HepG2 (cell line): ENCODE results near the gene GRB2. TPM values are rescaled to one million over a fixed set of nuclear protein-coding genes. Genes with fewer than 3 reads are reported as not detected.

Experiments
- ATF1 ChIP-seq: IDR thresholded peaks from 2 replicates; pipeline ENCODE4 v1.6.1; 2016; ENCODE audit warnings: mild to moderate bottlenecking, control low read depth
- ATF7 ChIP-seq, 2 experiments: fragments of 450-650 bp in 1 of 2; sonication (generic) in 1 of 2; formaldehyde crosslinking in 1 of 2; IDR thresholded peaks; 2 replicates each; pipeline versions ENCODE4 v1.4.0 to v1.6.1; 2016 to 2020; ENCODE audit warnings: antibody characterized with exemption in 1 of 2, mild to moderate bottlenecking in 1 of 2, missing genetic modification reagents in 1 of 2
- GFI1 ChIP-seq: sonication (generic); formaldehyde crosslinking; IDR thresholded peaks from 2 replicates; pipeline ENCODE4 v1.5.0; 2020; ENCODE audit warnings: missing genetic modification reagents, mild to moderate bottlenecking, borderline replicate concordance
- KMT2A ChIP-seq: sonication (generic); formaldehyde crosslinking; IDR thresholded peaks from 2 replicates; pipeline ENCODE4 v1.4.0; 2020; ENCODE audit warnings: missing genetic modification reagents
- NFE2 ChIP-seq: sonication (generic); formaldehyde crosslinking; IDR thresholded peaks from 2 replicates; pipeline ENCODE4 v1.4.0; 2020; ENCODE audit warnings: missing genetic modification reagents
- NFYB ChIP-seq: sonication (generic); formaldehyde crosslinking; IDR thresholded peaks from 2 replicates; pipeline ENCODE4 v1.4.0; 2020; ENCODE audit warnings: missing genetic modification reagents
- RCOR2 ChIP-seq: IDR thresholded peaks from 2 replicates; pipeline ENCODE4 v1.6.1; 2016; ENCODE audit warnings: missing biosample characterization, missing genetic modification reagents
- SIN3B ChIP-seq: fragments of 150-350 bp; IDR thresholded peaks from 2 replicates; pipeline ENCODE4 v1.6.1; 2014; ENCODE audit warnings: low read length
- SMC3 ChIP-seq: IDR thresholded peaks from 2 replicates; pipeline ENCODE4 v1.6.1; 2011; ENCODE audit warnings: low read length, improper control_type of control experiment
- SP2 ChIP-seq: sonication (generic); formaldehyde crosslinking; IDR thresholded peaks from 2 replicates; pipeline ENCODE4 v1.5.1; 2020; ENCODE audit warnings: mild to moderate bottlenecking, missing genetic modification reagents
- ZFP36L2 ChIP-seq: sonication (generic); formaldehyde crosslinking; IDR thresholded peaks from 2 replicates; pipeline ENCODE4 v1.4.0; 2020; ENCODE audit warnings: missing genetic modification reagents
- ZNF556 ChIP-seq: sonication (generic); formaldehyde crosslinking; IDR thresholded peaks from 2 replicates; pipeline ENCODE4 v1.4.0; 2020; ENCODE audit warnings: mild to moderate bottlenecking, missing genetic modification reagents, borderline replicate concordance
- ZNF75D ChIP-seq: sonication (generic); formaldehyde crosslinking; IDR thresholded peaks from 2 replicates; pipeline ENCODE4 v1.8.1; 2023; ENCODE audit warnings: missing genetic modification reagents, mild to moderate bottlenecking, borderline replicate concordance
- ZNF780A ChIP-seq: sonication (generic); formaldehyde crosslinking; IDR thresholded peaks from 2 replicates; pipeline ENCODE4 v1.8.0; 2022; ENCODE audit warnings: mild to moderate bottlenecking, missing genetic modification reagents, moderate library complexity
- ZNF782 ChIP-seq: sonication (generic); formaldehyde crosslinking; IDR thresholded peaks from 2 replicates; pipeline ENCODE4 v1.4.0; 2020; ENCODE audit warnings: missing genetic modification reagents, mild to moderate bottlenecking, borderline replicate concordance
- polyA plus RNA-seq, 8 experiments: library from polyadenylated mRNA; depleted of rRNA in 3 of 8; stranded (reverse) in 7 of 8; unstranded in 1 of 8; fragments of >200 nt; fragmentation: Illumina TruSeq in 4 of 8; extraction: Trizol in 4 of 8; gene quantifications; 2 replicates each; pipeline versions ENCODE4 v1.2.1 to v1.2.3, GENCODE V29; 2011 to 2016; ENCODE audit warnings: low read depth in 4 of 8, missing spikeins in 1 of 8, mixed read lengths in 1 of 8; ENCODE audit not compliant: insufficient read depth in 1 of 8
- total RNA-seq, 5 experiments: library from RNA; depleted of rRNA; stranded (reverse); fragments of >200 nt; fragmentation: Illumina TruSeq; extraction: Trizol; gene quantifications; 2 replicates each; pipeline ENCODE4 v1.2.3, GENCODE V29; 2016; ENCODE audit warnings: low read depth in 1 of 5
- TF ChIP-seq, protein P1 (sequence below): sonication (generic); formaldehyde crosslinking; IDR thresholded peaks from 2 replicates; pipeline ENCODE4 v1.8.0; 2023; ENCODE audit warnings: mild to moderate bottlenecking, missing genetic modification reagents
- TF ChIP-seq, protein P2 (sequence below): IDR thresholded peaks from 2 replicates; pipeline ENCODE4 v1.6.1; 2012; ENCODE audit warnings: low read depth, low read length, improper control_type of control experiment
- TF ChIP-seq, protein P3 (sequence below): sonication (generic); formaldehyde crosslinking; IDR thresholded peaks from 2 replicates; pipeline ENCODE4 v1.4.0; 2020; ENCODE audit warnings: missing genetic modification reagents
- TF ChIP-seq, protein P4 (sequence below): IDR thresholded peaks from 2 replicates; pipeline ENCODE4 v1.6.1; 2016; ENCODE audit warnings: low read depth

Gene GRB2
- total and polyA plus RNA-seq, 2 of the 13 experiments (the other 11 are each of a cell fraction or from before 2014, with no cell fraction given): 84.6 to 92.3 TPM

DNA sequence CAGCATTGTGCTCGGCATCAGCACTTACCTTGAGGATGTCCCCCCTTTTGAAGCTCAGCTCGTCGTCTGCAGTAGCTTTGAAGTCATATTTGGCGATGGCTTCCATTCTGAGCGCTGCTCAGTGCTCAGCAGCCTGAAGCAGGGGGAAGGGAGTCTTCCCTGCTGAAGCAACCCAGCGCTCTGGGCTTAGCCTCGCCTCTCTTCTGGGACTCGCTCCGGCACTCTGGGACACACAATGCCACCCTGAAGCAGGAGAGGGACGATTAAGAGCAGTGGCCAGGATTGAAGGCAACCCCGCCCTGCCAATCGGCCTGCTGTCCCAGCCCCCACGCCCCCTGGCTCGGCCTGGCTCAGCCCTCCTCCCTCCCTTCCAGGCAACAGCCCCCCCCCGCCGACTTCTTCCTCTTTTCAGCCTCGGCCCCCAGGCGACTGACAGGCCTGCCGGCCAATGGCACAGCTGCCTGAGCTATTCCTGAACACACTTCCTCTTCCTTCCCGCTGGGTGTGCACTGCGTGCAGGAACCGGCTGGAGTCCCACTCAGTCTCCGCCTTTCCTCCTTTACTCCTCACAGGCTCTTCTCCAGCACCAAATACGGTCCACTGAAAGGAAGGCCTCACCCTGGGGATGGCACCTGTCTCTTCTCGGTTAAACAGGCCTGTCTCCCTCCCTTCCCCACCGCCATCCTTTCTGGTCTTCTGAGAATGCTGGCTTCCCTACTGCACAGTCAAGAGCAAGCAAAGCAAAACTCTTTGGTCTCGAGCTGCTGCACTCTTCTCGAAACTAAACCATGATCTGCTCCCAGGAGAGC, 11.8 kb downstream of the GRB2 start (continued):
- TF ChIP-seq SIN3B (0 out of 2 replicates have a peak, but pooled peaks have one; percentile 60), GFI1 (peak; percentile 86), ATF1 (peak; percentile 50; the same call in 1 of the 2 replicates), ZNF75D (0 out of 2 replicates have a peak, but pooled peaks have one; percentile 61), ZFP36L2 (CRISPR knock-in tag) (no peak), KMT2A (CRISPR knock-in tag) (peak; percentile 96), ATF7 (IDR thresholded peaks at IDR 0.05) (no peak), ATF7 (CRISPR knock-in tag; IDR thresholded peaks at IDR 0.05) (peak; percentile 36; the same call in 1 of the 2 replicates), ZNF556 (CRISPR knock-in tag) (peak; percentile 73; the same call in 1 of the 2 replicates), SMC3 (no peak; the same call in 1 of the 2 replicates), ZNF782 (peak; percentile 82; the same call in 1 of the 2 replicates), SP2 (CRISPR knock-in tag) (peak; percentile 98), ZNF780A (CRISPR knock-in tag) (peak; percentile 67; the same call in 1 of the 2 replicates), RCOR2 (CRISPR knock-in tag) (no peak), NFE2 (CRISPR knock-in tag) (no peak), NFYB (CRISPR knock-in tag) (peak; percentile 90)
- TF ChIP-seq, protein P1, sequence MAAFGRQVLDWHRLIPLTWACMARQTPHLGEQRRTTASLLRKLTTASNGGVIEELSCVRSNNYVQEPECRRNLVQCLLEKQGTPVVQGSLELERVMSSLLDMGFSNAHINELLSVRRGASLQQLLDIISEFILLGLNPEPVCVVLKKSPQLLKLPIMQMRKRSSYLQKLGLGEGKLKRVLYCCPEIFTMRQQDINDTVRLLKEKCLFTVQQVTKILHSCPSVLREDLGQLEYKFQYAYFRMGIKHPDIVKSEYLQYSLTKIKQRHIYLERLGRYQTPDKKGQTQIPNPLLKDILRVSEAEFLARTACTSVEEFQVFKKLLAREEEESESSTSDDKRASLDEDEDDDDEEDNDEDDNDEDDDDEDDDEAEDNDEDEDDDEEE: no peak; the same call in 1 of the 2 replicates
- TF ChIP-seq, protein P2, sequence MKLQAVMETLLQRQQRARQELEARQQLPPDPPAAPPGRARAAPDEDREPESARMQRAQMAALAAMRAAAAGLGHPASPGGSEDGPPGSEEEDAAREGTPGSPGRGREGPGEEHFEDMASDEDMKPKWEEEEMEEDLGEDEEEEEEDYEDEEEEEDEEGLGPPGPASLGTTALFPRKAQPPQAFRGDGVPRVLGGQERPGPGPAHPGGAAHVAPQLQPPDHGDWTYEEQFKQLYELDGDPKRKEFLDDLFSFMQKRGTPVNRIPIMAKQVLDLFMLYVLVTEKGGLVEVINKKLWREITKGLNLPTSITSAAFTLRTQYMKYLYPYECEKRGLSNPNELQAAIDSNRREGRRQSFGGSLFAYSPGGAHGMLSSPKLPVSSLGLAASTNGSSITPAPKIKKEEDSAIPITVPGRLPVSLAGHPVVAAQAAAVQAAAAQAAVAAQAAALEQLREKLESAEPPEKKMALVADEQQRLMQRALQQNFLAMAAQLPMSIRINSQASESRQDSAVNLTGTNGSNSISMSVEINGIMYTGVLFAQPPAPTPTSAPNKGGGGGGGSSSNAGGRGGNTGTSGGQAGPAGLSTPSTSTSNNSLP: no peak
- TF ChIP-seq, protein P3, sequence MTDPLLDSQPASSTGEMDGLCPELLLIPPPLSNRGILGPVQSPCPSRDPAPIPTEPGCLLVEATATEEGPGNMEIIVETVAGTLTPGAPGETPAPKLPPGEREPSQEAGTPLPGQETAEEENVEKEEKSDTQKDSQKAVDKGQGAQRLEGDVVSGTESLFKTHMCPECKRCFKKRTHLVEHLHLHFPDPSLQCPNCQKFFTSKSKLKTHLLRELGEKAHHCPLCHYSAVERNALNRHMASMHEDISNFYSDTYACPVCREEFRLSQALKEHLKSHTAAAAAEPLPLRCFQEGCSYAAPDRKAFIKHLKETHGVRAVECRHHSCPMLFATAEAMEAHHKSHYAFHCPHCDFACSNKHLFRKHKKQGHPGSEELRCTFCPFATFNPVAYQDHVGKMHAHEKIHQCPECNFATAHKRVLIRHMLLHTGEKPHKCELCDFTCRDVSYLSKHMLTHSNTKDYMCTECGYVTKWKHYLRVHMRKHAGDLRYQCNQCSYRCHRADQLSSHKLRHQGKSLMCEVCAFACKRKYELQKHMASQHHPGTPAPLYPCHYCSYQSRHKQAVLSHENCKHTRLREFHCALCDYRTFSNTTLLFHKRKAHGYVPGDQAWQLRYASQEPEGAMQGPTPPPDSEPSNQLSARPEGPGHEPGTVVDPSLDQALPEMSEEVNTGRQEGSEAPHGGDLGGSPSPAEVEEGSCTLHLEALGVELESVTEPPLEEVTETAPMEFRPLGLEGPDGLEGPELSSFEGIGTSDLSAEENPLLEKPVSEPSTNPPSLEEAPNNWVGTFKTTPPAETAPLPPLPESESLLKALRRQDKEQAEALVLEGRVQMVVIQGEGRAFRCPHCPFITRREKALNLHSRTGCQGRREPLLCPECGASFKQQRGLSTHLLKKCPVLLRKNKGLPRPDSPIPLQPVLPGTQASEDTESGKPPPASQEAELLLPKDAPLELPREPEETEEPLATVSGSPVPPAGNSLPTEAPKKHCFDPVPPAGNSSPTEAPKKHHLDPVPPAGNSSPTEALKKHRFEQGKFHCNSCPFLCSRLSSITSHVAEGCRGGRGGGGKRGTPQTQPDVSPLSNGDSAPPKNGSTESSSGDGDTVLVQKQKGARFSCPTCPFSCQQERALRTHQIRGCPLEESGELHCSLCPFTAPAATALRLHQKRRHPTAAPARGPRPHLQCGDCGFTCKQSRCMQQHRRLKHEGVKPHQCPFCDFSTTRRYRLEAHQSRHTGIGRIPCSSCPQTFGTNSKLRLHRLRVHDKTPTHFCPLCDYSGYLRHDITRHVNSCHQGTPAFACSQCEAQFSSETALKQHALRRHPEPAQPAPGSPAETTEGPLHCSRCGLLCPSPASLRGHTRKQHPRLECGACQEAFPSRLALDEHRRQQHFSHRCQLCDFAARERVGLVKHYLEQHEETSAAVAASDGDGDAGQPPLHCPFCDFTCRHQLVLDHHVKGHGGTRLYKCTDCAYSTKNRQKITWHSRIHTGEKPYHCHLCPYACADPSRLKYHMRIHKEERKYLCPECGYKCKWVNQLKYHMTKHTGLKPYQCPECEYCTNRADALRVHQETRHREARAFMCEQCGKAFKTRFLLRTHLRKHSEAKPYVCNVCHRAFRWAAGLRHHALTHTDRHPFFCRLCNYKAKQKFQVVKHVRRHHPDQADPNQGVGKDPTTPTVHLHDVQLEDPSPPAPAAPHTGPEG: 0 out of 2 replicates have a peak, but pooled peaks have one; percentile 43
- TF ChIP-seq, protein P4, sequence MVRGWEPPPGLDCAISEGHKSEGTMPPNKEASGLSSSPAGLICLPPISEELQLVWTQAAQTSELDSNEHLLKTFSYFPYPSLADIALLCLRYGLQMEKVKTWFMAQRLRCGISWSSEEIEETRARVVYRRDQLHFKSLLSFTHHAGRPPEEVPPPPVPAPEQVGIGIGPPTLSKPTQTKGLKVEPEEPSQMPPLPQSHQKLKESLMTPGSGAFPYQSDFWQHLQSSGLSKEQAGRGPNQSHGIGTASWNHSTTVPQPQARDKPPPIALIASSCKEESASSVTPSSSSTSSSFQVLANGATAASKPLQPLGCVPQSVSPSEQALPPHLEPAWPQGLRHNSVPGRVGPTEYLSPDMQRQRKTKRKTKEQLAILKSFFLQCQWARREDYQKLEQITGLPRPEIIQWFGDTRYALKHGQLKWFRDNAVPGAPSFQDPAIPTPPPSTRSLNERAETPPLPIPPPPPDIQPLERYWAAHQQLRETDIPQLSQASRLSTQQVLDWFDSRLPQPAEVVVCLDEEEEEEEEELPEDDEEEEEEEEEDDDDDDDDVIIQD (CRISPR knock-in tag): no peak
